Dendritic cell treated with granulocyte-macrophage colony-stimulating factor and Interleukin-4, amounts not matched to agents 40 ng/mL and 50 ng/mL, for 4 days (primary cell): ENCODE results near the gene ADAMTS10.

Experiments used
- H3K27ac Mint-ChIP-seq: one replicate; pipeline ENCODE4 v1.8.0; 2022; ENCODE audit warnings: mild to moderate bottlenecking, mixed read lengths
- H3K27me3 Mint-ChIP-seq: one replicate; pipeline ENCODE4 v1.8.0; 2022; ENCODE audit warnings: mild to moderate bottlenecking, mixed read lengths
- H3K36me3 Mint-ChIP-seq: one replicate; pipeline ENCODE4 v1.8.0; 2022; ENCODE audit warnings: low read depth, mixed read lengths
- H3K4me1 Mint-ChIP-seq: one replicate; pipeline ENCODE4 v1.8.0; 2022; ENCODE audit warnings: low read depth, mixed read lengths
- H3K4me3 Mint-ChIP-seq: one replicate; pipeline ENCODE4 v1.8.0; 2022; ENCODE audit warnings: mild to moderate bottlenecking, moderate library complexity, mixed read lengths
- H3K9me3 Mint-ChIP-seq: one replicate; pipeline ENCODE4 v1.8.0; 2022; ENCODE audit warnings: mixed read lengths
- intact Hi-C: fragments of 100-400 bp; cut with micrococcal nuclease; formaldehyde crosslinking; loops from one replicate; pipeline ENCODE4 v1.15.0; 2022

The ADAMTS10 gene

GRCh38 chr19:8545743-8546142 lies 64.8 kb downstream of the ADAMTS10 start:
- no peaks in the 10 kb centered on the region for H3K9me3 Mint-ChIP-seq
- intact Hi-C loops, result no loop called here
- peaks cover 27% of the 10 kb centered on the region for H3K4me1 Mint-ChIP-seq
- H3K36me3 Mint-ChIP-seq, result peaks cover 100% of the 10 kb centered on the region
- H3K27ac Mint-ChIP-seq, result peak overlapping the region; percentile 20
- H3K27me3 Mint-ChIP-seq, result no peaks in the 10 kb centered on the region
- no peak overlapping the region for H3K4me3 Mint-ChIP-seq

GRCh38 chr19:8544168-8544567 lies 66.3 kb downstream of the ADAMTS10 start:
- Mint-ChIP-seq H3K36me3 (peaks cover 100% of the 10 kb centered on the region), H3K27ac (no peak overlapping the region), H3K4me3 (no peak overlapping the region), H3K27me3 (no peaks in the 10 kb centered on the region), H3K9me3 (no peaks in the 10 kb centered on the region), H3K4me1 (peaks cover 39% of the 10 kb centered on the region)
- intact Hi-C loops, result loop anchor here (5.0 kb wide), 1 partner anchor 33 kb away; the partner anchor contains the start of gene MYO1F

- H3K27ac Mint-ChIP-seq, result peak overlapping the region; percentile 75
- no peaks in the 10 kb centered on the region for H3K27me3 Mint-ChIP-seq
- peaks cover 65% of the 10 kb centered on the region for H3K36me3 Mint-ChIP-seq
- intact Hi-C loops, result loop anchor here (5.0 kb wide), 1 partner anchor 38 kb away; the partner anchor contains the start of gene MYO1F
- peaks cover 33% of the 10 kb centered on the region for H3K4me1 Mint-ChIP-seq
- H3K9me3 Mint-ChIP-seq, result no peaks in the 10 kb centered on the region
- no peak overlapping the region for H3K4me3 Mint-ChIP-seq
Measured at GRCh38 chr19:8539621-8540149, 70.8 kb downstream of the ADAMTS10 start.

- H3K27me3 Mint-ChIP-seq, result no peaks in the 10 kb centered on the region
- intact Hi-C loops, result no loop called here
Measured at GRCh38 chr19:8537099-8537498, 73.4 kb downstream of the ADAMTS10 start.

GRCh38 chr19:8536282-8536681 lies 74.2 kb downstream of the ADAMTS10 start:
- Mint-ChIP-seq H3K27ac (no peak overlapping the region), H3K4me1 (peaks cover 15% of the 10 kb centered on the region), H3K9me3 (no peaks in the 10 kb centered on the region), H3K4me3 (no peak overlapping the region), H3K36me3 (peaks cover 31% of the 10 kb centered on the region), H3K27me3 (no peaks in the 10 kb centered on the region)
- intact Hi-C loops, result no loop called here

More at GRCh38 chr19:8537099-8537498, 73.4 kb downstream of the ADAMTS10 start:
- Mint-ChIP-seq H3K9me3 (no peaks in the 10 kb centered on the region), H3K4me1 (peaks cover 23% of the 10 kb centered on the region), H3K4me3 (no peak overlapping the region), H3K27ac (no peak overlapping the region), H3K36me3 (peaks cover 40% of the 10 kb centered on the region)

- no peaks in the 10 kb centered on the region for H3K9me3 Mint-ChIP-seq
- no peaks in the 10 kb centered on the region for H3K36me3 Mint-ChIP-seq
- intact Hi-C loops, result no loop called here
- H3K4me3 Mint-ChIP-seq, result no peak overlapping the region
- no peak overlapping the region for H3K27ac Mint-ChIP-seq
- no peaks in the 10 kb centered on the region for H3K27me3 Mint-ChIP-seq
- H3K4me1 Mint-ChIP-seq, result peaks cover 17% of the 10 kb centered on the region
Measured at GRCh38 chr19:8532225-8532624, 78.3 kb downstream of the ADAMTS10 start.

- intact Hi-C loops, result no loop called here
- Mint-ChIP-seq H3K9me3 (no peaks in the 10 kb centered on the region), H3K4me1 (peaks cover 17% of the 10 kb centered on the region), H3K36me3 (no peaks in the 10 kb centered on the region), H3K27me3 (no peaks in the 10 kb centered on the region), H3K27ac (no peak overlapping the region), H3K4me3 (no peak overlapping the region)
Measured at GRCh38 chr19:8531470-8531869, 79.0 kb downstream of the ADAMTS10 start.
